ENCODE measurements around the gene DAW1. TPM values are rescaled to one million over a fixed set of nuclear protein-coding genes. Genes with fewer than 3 reads are reported as not detected.

DAW1 gene
- polyA plus RNA-seq, 1 donor = 0.79 TPM

DNA sequence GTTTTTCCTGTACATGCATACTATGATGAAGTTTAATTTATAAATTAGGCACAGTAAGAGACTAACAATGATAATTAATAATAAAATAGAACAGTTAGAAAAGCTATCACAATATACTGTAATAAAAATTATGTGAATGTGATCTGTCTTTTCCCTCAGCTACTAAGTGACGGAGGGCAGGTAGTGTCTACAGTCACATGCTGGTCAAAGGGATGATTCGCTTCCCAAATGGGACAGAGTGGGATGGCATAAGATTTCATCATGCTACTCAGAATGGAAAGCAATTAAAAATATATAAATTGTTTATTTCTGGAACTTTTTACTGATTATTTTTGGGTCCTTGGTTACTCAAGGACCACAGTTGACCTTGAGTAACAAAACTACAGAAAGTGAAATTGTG lies 71.5 kb downstream of the DAW1 start:
- Histone ChIP-seq H3K4me1 (ENCODE audit: control insufficient read depth, insufficient read depth, low read length) (no peaks in the 10 kb centered on the region), H3K27me3 (ENCODE audit: control insufficient read depth, insufficient read depth, low read length) (no peaks in the 10 kb centered on the region), H3K9me3 (ENCODE audit: control insufficient read depth, low read depth, low read length) (no peaks in the 10 kb centered on the region), H3K27ac (ENCODE audit: low read length) (no peak overlapping the region), H3K36me3 (ENCODE audit: control insufficient read depth, insufficient read depth, low read length) (no peaks in the 10 kb centered on the region), H3K4me3 (ENCODE audit: low read length) (no peak overlapping the region)
- DNase-seq = no peak
- WGBS (ENCODE audit: insufficient coverage, low lambda C conversion rate) = 100% methylated on average over 2 of the region's 2 CpGs

DNA sequence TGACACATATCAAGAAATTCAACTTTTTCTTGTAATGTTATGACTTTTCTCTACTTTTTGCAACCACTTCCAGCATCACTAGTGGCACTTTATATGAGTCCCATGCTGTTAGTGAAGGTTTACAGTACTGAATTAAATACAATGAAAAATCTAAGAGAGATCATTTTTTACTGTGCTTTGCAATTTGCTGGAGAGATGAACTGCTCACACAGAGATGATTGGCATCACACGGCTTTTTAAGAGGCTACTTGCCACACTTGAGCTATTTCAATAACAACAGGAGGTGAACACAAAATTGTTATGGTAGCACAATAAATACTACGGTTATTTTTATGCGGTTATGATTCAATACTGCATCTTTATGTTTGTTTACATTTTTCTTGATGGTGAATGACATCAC lies 88.9 kb downstream of the DAW1 start:
- Histone ChIP-seq H3K9me3 (ENCODE audit: control insufficient read depth, low read depth, low read length) (no peaks in the 10 kb centered on the region), H3K4me1 (ENCODE audit: control insufficient read depth, insufficient read depth, low read length) (no peaks in the 10 kb centered on the region), H3K27me3 (ENCODE audit: control insufficient read depth, insufficient read depth, low read length) (no peaks in the 10 kb centered on the region), H3K36me3 (ENCODE audit: control insufficient read depth, insufficient read depth, low read length) (no peaks in the 10 kb centered on the region), H3K4me3 (ENCODE audit: low read length) (no peak overlapping the region), H3K27ac (ENCODE audit: low read length) (no peak overlapping the region)
- no peak for DNase-seq
- WGBS (ENCODE audit: insufficient coverage, low lambda C conversion rate) = no CpG with 5 or more reads among the region's 3 CpGs

DNA sequence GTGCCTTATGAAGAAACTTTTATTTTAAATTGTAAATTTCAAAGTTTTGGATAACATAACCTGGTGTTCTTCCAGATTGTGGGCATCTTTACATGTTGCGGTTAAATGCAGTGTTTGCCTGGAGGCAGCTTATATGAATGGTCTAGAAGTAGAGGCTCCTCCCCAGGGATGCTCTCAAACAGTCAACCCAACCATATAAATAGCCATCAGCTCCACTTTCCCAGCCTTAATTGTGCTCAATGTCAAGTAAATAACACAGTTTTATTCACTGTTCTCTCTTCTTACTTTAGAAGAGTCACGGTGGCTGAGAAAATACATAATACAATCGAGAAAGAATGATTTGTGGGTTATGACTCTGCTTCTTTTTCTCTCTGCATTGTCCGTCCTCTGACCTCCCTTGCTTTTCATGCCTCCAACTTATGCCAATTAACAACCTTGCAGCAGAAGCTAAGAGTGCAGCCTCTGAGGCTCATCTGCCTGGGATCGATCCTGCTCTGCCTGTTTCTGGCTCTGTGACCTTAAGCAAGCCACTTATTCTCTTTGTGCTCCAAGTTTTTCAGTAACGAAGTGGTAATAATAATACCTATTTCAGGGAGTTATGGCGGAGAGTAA lies 100.3 kb downstream of the DAW1 start:
- no peak for DNase-seq
- Histone ChIP-seq H3K27ac (ENCODE audit: low read length) (no peak overlapping the region), H3K4me3 (ENCODE audit: low read length) (no peak overlapping the region), H3K27me3 (ENCODE audit: control insufficient read depth, insufficient read depth, low read length) (no peaks in the 10 kb centered on the region), H3K9me3 (ENCODE audit: control insufficient read depth, low read depth, low read length) (no peaks in the 10 kb centered on the region), H3K4me1 (ENCODE audit: control insufficient read depth, insufficient read depth, low read length) (no peaks in the 10 kb centered on the region), H3K36me3 (ENCODE audit: control insufficient read depth, insufficient read depth, low read length) (no peaks in the 10 kb centered on the region)
- 86% methylated on average over 1 of the region's 7 CpGs for WGBS (ENCODE audit: insufficient coverage, low lambda C conversion rate)

DNA sequence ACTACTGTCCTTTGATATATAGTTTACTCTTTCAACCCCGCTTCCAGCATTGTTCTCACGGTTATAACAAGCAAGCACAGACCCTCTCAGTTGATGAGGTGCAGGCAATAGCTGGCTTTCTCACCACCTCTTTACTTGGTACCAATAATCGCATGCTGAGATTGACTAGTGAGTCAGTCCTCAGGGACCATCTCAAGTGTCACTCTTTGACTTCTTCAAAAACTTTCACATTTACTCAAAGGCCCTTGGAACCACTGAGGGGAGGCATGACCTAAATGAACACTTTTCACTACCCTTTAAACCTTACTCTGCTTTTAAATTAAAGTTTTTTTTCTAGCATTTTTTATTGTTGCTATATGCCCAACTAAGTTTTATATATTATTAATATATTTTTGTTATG lies 101.8 kb downstream of the DAW1 start:
- no peaks in the 10 kb centered on the region for H3K27me3 ChIP-seq (ENCODE audit: control insufficient read depth, insufficient read depth, low read length)
- DNase-seq = no peak
- no peak overlapping the region for H3K4me3 ChIP-seq (ENCODE audit: low read length)
- H3K9me3 ChIP-seq (ENCODE audit: control insufficient read depth, low read depth, low read length) = no peaks in the 10 kb centered on the region
- WGBS (ENCODE audit: insufficient coverage, low lambda C conversion rate) = no CpG with 5 or more reads among the region's 3 CpGs
- H3K27ac ChIP-seq (ENCODE audit: low read length) = no peak overlapping the region
- H3K36me3 ChIP-seq (ENCODE audit: control insufficient read depth, insufficient read depth, low read length) = no peaks in the 10 kb centered on the region
- no peaks in the 10 kb centered on the region for H3K4me1 ChIP-seq (ENCODE audit: control insufficient read depth, insufficient read depth, low read length)

Other genes with a start within 250 kb of the DAW1 start
- gene SCYGR5, start 204.8 kb upstream of the DAW1 start, polyA plus RNA-seq = not detected
- gene SLC19A3, start 153.6 kb upstream of the DAW1 start, polyA plus RNA-seq = 80.8 TPM
- gene SCYGR6, start 146.9 kb upstream of the DAW1 start, polyA plus RNA-seq = not detected
- gene SCYGR7, start 143.3 kb upstream of the DAW1 start, polyA plus RNA-seq = not detected
- not detected for gene SCYGR8, start 125.7 kb upstream of the DAW1 start, polyA plus RNA-seq
- 11.4 TPM for gene CCL20, start 57.8 kb upstream of the DAW1 start, polyA plus RNA-seq